ENCODE measurements around the gene ZNG1B.
"Not testable (repeated sequence)": the region's sequence is repeated elsewhere in the genome, so short reads cannot be mapped to it uniquely, and the experiment has no call there.

- TF ChIP-seq CTCF (IDR thresholded peaks at IDR 0.05; ENCODE audit: poor library complexity, severe bottlenecking); REST (IDR thresholded peaks at IDR 0.05; ENCODE audit: borderline replicate concordance); TAF1 (IDR thresholded peaks at IDR 0.05; ENCODE audit: low read depth); EZH2 (IDR thresholded peaks at IDR 0.05; ENCODE audit: borderline replicate concordance, insufficient read depth, low read length, poor library complexity, severe bottlenecking); SMC3 (conservative IDR thresholded peaks at IDR 0.05; ENCODE audit: poor library complexity); EP300 (conservative IDR thresholded peaks at IDR 0.05; ENCODE audit: poor library complexity, severe bottlenecking); MXI1 (conservative IDR thresholded peaks at IDR 0.05; ENCODE audit: poor library complexity, severe bottlenecking); POLR2AphosphoS5 (IDR thresholded peaks at IDR 0.05); RAD21 (conservative IDR thresholded peaks at IDR 0.05): not testable (repeated sequence)
Measured at GRCh38 chr2:113540834-113541203, 103.3 kb downstream of the ZNG1B start.
